Measurements from ENCODE around the gene HPCAL1. TPM values are rescaled to one million over a fixed set of nuclear protein-coding genes. Genes with fewer than 3 reads are reported as not detected.

Gene HPCAL1
- total RNA-seq, 1 donor from 2014 or later: 3.7 TPM

DNA sequence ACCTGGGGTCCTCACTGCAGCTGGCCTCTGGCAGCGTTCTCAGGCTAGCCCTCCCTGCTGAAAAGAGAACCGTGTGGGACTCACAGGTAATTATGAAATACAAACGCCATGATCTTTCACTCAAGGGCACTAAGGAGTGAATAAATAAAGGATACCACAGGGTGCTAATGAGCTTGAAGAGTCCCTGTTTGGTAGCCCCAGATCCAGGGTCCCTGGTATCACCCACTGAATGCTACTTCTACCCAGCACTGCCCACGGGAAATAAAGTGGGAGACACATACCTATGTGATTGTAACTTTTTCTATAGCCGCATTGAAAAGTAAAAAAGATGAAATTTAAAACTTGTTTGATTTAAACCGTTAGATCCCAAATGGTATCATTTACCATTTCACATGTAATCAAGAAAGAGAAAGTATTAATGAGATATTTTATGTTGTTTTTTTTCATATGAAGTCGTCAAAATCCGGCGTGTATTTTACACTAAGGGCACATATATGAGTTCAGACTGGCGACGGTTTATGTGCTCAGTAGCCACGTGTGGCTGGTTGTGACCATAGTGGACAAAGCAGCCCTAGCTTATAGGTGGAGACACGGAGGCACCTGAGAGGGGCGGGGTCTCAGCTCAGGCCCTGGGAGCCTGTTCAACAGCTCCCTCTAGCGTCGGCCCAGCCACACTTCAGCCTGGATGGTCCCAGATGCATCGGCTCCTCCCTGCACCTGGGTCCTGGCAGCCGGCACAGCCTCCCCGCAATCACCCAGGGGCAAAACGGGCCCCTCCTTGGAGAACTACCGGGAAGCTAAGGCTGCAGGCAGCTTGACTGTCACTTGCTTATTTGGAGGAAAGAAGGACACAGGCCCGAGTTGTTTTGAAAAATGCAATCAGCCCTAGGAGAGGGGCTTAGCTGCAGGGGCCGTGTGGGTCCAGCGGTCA lies 106.2 kb downstream of the HPCAL1 start:
- no peak overlapping the region for H3K27ac Mint-ChIP-seq
- H3K9ac ChIP-seq: no peak overlapping the region
- H3K4me1 ChIP-seq: peaks cover 7% of the 10 kb centered on the region

DNA sequence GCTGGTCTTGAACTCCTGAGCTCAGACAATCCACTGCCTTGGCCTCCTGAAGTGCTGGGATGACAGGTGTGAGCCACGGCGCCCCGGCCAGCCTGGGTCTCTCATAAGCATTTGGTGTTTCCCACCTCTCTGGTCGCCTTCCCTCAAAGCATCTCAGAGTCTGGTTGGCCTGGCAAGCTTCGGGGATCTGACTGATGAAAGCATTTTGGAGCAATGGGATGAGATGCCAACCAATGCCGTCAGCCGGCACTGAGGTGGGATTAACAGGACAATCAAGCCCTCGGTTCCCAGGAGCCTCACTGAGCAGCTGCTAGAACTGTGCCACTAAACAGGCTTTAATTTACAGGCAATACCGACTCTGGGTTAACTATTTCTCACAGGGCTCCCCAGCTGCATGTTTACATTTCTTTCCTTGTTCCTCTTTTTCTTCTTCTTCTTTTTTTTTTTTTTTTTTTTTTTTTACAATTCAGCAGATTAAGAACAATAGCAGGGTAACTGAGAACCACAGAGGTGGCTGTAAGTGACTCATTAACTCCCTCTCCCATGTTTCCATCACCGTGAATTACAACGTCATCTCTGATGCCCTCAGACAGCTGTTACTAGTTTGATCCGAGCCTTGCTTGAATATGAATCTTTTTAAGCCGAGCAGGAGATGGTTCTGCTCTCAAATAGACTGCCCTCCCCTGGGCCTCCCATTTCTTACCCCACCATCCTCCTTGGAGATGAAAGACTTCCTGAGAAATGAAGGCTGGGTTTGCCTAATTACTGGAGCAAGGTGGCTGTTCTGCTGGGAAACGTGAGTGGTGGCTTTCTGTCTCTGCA lies 107.5 kb downstream of the HPCAL1 start:
- Histone ChIP-seq H3K9ac (no peak overlapping the region), H3K9me3 (ENCODE audit: low read depth) (no peaks in the 10 kb centered on the region)
- no peaks in the 10 kb centered on the region for H3K36me3 Mint-ChIP-seq

More for the DNA sequence above, 106.2 kb downstream of the HPCAL1 start:
- no peaks in the 10 kb centered on the region for H3K36me3 ChIP-seq
- no peaks in the 10 kb centered on the region for H3K9me3 ChIP-seq (ENCODE audit: low read depth)
- TF ChIP-seq, protein P1, sequence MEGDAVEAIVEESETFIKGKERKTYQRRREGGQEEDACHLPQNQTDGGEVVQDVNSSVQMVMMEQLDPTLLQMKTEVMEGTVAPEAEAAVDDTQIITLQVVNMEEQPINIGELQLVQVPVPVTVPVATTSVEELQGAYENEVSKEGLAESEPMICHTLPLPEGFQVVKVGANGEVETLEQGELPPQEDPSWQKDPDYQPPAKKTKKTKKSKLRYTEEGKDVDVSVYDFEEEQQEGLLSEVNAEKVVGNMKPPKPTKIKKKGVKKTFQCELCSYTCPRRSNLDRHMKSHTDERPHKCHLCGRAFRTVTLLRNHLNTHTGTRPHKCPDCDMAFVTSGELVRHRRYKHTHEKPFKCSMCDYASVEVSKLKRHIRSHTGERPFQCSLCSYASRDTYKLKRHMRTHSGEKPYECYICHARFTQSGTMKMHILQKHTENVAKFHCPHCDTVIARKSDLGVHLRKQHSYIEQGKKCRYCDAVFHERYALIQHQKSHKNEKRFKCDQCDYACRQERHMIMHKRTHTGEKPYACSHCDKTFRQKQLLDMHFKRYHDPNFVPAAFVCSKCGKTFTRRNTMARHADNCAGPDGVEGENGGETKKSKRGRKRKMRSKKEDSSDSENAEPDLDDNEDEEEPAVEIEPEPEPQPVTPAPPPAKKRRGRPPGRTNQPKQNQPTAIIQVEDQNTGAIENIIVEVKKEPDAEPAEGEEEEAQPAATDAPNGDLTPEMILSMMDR (IDR thresholded peaks at IDR 0.05): peak; percentile 97
- no peak for TF ChIP-seq EZH2phosphoT487 (IDR thresholded peaks at IDR 0.05)
- no peak overlapping the region for H3K27ac ChIP-seq
- no peaks in the 10 kb centered on the region for H3F3A ChIP-seq (ENCODE audit: low read depth)
- Mint-ChIP-seq H3K27me3 (ENCODE audit: insufficient read depth, low read depth) (peaks cover 6% of the 10 kb centered on the region), H3K4me3 (no peak overlapping the region), H3K36me3 (no peaks in the 10 kb centered on the region), H3K4me1 (peaks cover 20% of the 10 kb centered on the region), H3K9me3 (no peaks in the 10 kb centered on the region)
- no peaks in the 10 kb centered on the region for H4K20me1 ChIP-seq (ENCODE audit: low read depth)
- no peak overlapping the region for H2AFZ ChIP-seq (replicated peaks)
- peak; percentile 91 for DNase-seq (ENCODE audit: low spot score)
- H3K79me2 ChIP-seq (ENCODE audit: low read depth): no peaks in the 10 kb centered on the region
- H3K4me3 ChIP-seq: no peak overlapping the region
- no peaks in the 10 kb centered on the region for H3K27me3 ChIP-seq
- no peak overlapping the region for H3K4me2 ChIP-seq

DNA sequence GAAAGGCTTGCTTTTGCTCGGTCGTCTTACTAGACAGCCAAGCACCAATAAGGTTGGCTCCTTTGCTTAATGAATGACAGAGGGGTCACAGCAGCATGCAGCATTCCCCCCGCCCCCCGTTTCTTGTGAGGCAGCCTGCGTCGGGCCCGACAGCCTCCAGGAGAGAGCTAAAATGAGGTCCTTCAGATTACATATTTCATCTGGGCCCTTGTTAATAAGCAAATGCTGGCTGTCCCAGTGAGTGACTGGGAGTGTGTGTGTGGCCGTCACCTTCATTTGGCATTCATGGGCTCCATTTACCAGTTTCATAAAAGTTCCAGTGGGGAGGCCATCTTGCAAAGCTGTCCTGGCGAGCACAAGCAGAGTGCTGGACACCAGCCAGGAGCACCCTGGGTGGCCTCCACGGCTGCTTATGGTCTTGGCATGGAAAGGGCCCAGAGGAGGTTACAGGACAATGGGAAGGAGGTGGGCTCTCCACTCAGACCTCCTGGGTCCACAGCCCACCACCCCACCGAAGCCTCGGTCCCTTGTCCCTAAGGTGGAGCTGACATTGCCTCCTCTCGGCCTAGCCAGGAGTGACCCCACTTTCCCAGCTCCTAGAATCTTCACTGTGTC lies 108.2 kb downstream of the HPCAL1 start:
- Histone ChIP-seq H4K20me1 (ENCODE audit: low read depth) (no peaks in the 10 kb centered on the region), H3K27me3 (no peaks in the 10 kb centered on the region), H3K9me3 (ENCODE audit: low read depth) (no peaks in the 10 kb centered on the region), H3K9ac (no peak overlapping the region), H3F3A (ENCODE audit: low read depth) (no peaks in the 10 kb centered on the region), H3K4me1 (no peaks in the 10 kb centered on the region), H3K4me3 (no peak overlapping the region), H3K4me2 (no peak overlapping the region), H3K36me3 (no peaks in the 10 kb centered on the region), H3K79me2 (ENCODE audit: low read depth) (no peaks in the 10 kb centered on the region), H3K27ac (no peak overlapping the region), H2AFZ (replicated peaks) (no peak overlapping the region)
- Mint-ChIP-seq H3K36me3 (no peaks in the 10 kb centered on the region), H3K4me1 (peaks cover 20% of the 10 kb centered on the region), H3K27ac (no peak overlapping the region), H3K4me3 (no peak overlapping the region), H3K27me3 (ENCODE audit: insufficient read depth, low read depth) (peaks cover 6% of the 10 kb centered on the region), H3K9me3 (no peaks in the 10 kb centered on the region)
- no peak for DNase-seq (ENCODE audit: low spot score)
- TF ChIP-seq EZH2 (IDR thresholded peaks at IDR 0.05) (no peak), EZH2phosphoT487 (IDR thresholded peaks at IDR 0.05) (no peak)
- TF ChIP-seq, protein P1 (IDR thresholded peaks at IDR 0.05): no peak

More for the DNA sequence above, 107.5 kb downstream of the HPCAL1 start:
- Histone ChIP-seq H3K4me2 (no peak overlapping the region), H3K79me2 (ENCODE audit: low read depth) (no peaks in the 10 kb centered on the region), H3F3A (ENCODE audit: low read depth) (no peaks in the 10 kb centered on the region), H3K4me1 (no peaks in the 10 kb centered on the region), H4K20me1 (ENCODE audit: low read depth) (no peaks in the 10 kb centered on the region), H3K4me3 (no peak overlapping the region), H2AFZ (replicated peaks) (no peak overlapping the region), H3K36me3 (no peaks in the 10 kb centered on the region), H3K27me3 (no peaks in the 10 kb centered on the region), H3K27ac (no peak overlapping the region)
- peaks cover 6% of the 10 kb centered on the region for H3K27me3 Mint-ChIP-seq (ENCODE audit: insufficient read depth, low read depth)
- peaks cover 20% of the 10 kb centered on the region for H3K4me1 Mint-ChIP-seq
- no peaks in the 10 kb centered on the region for H3K9me3 Mint-ChIP-seq
- H3K4me3 Mint-ChIP-seq: no peak overlapping the region
- no peak overlapping the region for H3K27ac Mint-ChIP-seq
- no peak for TF ChIP-seq EZH2 (IDR thresholded peaks at IDR 0.05)
- TF ChIP-seq EZH2phosphoT487 (IDR thresholded peaks at IDR 0.05): no peak
- TF ChIP-seq, protein P1 (IDR thresholded peaks at IDR 0.05): no peak
- DNase-seq (ENCODE audit: low spot score): no peak

Data from neural progenitor cell (in vitro differentiated cells).